ENCODE results near the gene TNFRSF1A. TPM values are rescaled to one million over a fixed set of nuclear protein-coding genes. Genes with fewer than 3 reads are reported as not detected.

Gene TNFRSF1A
- total RNA-seq, 1 experiment from 2014 or later, result 59.9 TPM

DNA sequence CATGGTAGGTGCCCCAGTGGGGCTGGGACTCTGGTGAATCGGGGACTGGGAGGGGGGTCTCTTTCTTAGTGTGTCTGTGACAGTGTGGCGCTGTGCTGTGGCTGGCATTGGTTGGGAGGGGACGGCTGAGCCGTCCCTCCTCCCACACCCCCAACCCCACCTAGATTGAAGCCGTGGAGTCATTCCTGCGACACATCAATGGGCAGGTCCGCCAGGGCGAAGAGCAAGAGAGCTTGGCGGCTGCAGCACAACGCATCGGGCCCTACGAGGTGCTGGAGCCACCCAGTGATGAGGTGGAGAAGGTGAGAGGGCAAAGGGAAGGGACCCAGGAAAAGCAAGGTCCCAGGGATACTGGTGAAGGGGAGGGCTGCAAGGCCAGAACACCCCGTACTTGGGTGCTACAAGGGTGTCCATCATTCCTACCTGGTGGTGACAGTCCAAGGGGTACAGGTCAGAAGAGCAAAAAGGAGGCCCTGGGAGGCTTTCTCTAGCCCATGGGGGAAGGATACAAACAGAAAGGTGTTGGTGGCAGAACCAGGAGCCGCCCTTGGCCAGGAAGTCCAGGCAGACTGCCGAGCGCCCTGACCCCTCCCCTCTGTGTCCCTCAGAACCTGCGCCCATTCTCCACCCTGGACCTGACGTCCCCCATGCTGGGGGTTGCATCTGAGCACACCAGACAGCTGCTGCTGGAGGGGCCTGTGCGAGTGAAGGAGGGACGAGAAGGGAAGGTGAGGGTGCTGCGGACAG, 24.0 kb downstream of the TNFRSF1A start:
- H2BK12ac ChIP-seq (ENCODE audit: insufficient read length, low read depth, low read length), result no peak overlapping the region
- H4K8ac ChIP-seq (replicated peaks; ENCODE audit: insufficient read length, low read depth, low read length), result no peak overlapping the region
- no peak overlapping the region for H3T11ph ChIP-seq (ENCODE audit: low read length)
- H3K18ac ChIP-seq (ENCODE audit: insufficient read length, low read depth, low read length), result no peak overlapping the region
- H2BK20ac ChIP-seq (ENCODE audit: low read depth, low read length, poor library complexity, severe bottlenecking), result no peak overlapping the region
- H3K23me2 ChIP-seq (ENCODE audit: insufficient read length, low read depth, low read length, poor library complexity, severe bottlenecking), result no peaks in the 10 kb centered on the region
- no peak for TF ChIP-seq CTCF (conservative IDR thresholded peaks at IDR 0.05)
- H3K79me2 ChIP-seq (ENCODE audit: insufficient read depth, low read length), result no peaks in the 10 kb centered on the region
- no peak overlapping the region for H3K23ac ChIP-seq (ENCODE audit: insufficient read length, low read depth, low read length)
- H3K4me2 ChIP-seq (ENCODE audit: insufficient read depth, insufficient read length, low read length), result no peak overlapping the region
- no peak overlapping the region for H3K4me3 Mint-ChIP-seq
- no peak for DNase-seq
- peaks cover 34 to 63% (median 59%) of the 10 kb centered on the region in 3 experiments for H3K36me3 Mint-ChIP-seq (ENCODE audit: insufficient read depth in 1 of 3, low read depth in 3 of 3)
- WGBS (ENCODE audit: extremely low coverage, insufficient read length, low lambda C conversion rate), result no CpG with 5 or more reads among the region's 21 CpGs
- no peak overlapping the region for H3K9ac ChIP-seq (ENCODE audit: extremely low read depth, insufficient read length, low read length)
- no peak overlapping the region for H2AK5ac ChIP-seq (ENCODE audit: insufficient read length, low read length)
- H3K27ac Mint-ChIP-seq, result peak overlapping the region in 1 of 3 experiments; percentile 70; a peak in 2 of 7 replicates
- no peak overlapping the region for H2BK5ac ChIP-seq (ENCODE audit: insufficient read length, low read length)
- no peaks in the 10 kb centered on the region for H3K9me3 Mint-ChIP-seq
- peaks cover 7% of the 10 kb centered on the region; the same call in 1 of the 2 replicates for H3K4me1 ChIP-seq (ENCODE audit: insufficient read depth, low read length)
- H3K27ac ChIP-seq (ENCODE audit: insufficient read length, low read depth, low read length), result no peak overlapping the region
- H2AFZ ChIP-seq (ENCODE audit: low read length), result no peak overlapping the region
- H3K4me1 Mint-ChIP-seq, result peaks cover 41 to 42% of the 10 kb centered on the region in 2 experiments
- no peaks in the 10 kb centered on the region; the same call in 1 of the 2 replicates for H3K27me3 Mint-ChIP-seq (ENCODE audit: low read depth)
- no peak overlapping the region for H4K91ac ChIP-seq (ENCODE audit: insufficient read length, low read depth, low read length)
- H3K9me3 ChIP-seq (ENCODE audit: control insufficient read depth, low read depth, low read length), result no peaks in the 10 kb centered on the region
- no peaks in the 10 kb centered on the region for H4K20me1 ChIP-seq (ENCODE audit: control insufficient read depth, insufficient read depth, insufficient read length)
- no peak overlapping the region for H4K5ac ChIP-seq (ENCODE audit: insufficient read length, low read depth, low read length)
- no peak overlapping the region; the same call in 1 of the 2 replicates for H3K14ac ChIP-seq (ENCODE audit: insufficient read depth, low read length)
- H3K27me3 ChIP-seq (ENCODE audit: insufficient read depth, low read length), result no peaks in the 10 kb centered on the region
- H3K4ac ChIP-seq (ENCODE audit: low read depth, low read length), result no peak overlapping the region
- no peak overlapping the region for H2BK15ac ChIP-seq (ENCODE audit: low read depth, low read length)
- H3K56ac ChIP-seq (ENCODE audit: insufficient read length, low read depth, low read length), result no peak overlapping the region
- no peak overlapping the region for H2BK120ac ChIP-seq (ENCODE audit: low read depth, low read length, poor library complexity, severe bottlenecking)
- H3K79me1 ChIP-seq (ENCODE audit: insufficient read depth, low read depth, low read length, poor library complexity, severe bottlenecking), result no peaks in the 10 kb centered on the region

All from H9 (cell line).